HepG2 (cell line): ENCODE results near the gene ERMP1. TPM values are rescaled to one million over a fixed set of nuclear protein-coding genes. Genes with fewer than 3 reads are reported as not detected.

Source experiments
- ATAC-seq: fragments of 200-7000 bp; cut with Tn5 transposase; 3 replicates; pipeline ENCODE4 v1.9.1; 2020; ENCODE audit warnings: mild to moderate bottlenecking, moderate library complexity
- BruUV-seq: library from RNA; stranded (reverse); fragments of 400-500 nt; replicated peaks from 2 replicates; lab custom pipeline; 2021; lab: Mats Ljungman, UMichigan
- CTCF ChIA-PET: fragments of 300-600 bp; formaldehyde crosslinking; extraction: SDS; loops from one replicate; lab custom pipeline; 2021; ENCODE audit warnings: low total read pairs, inconsistent platforms, low intra/inter-chr PET ratio; lab: Yijun Ruan, JAX
- POLR2A ChIA-PET: fragments of 350-600 bp; sonication (Branson Sonifier 250); formaldehyde crosslinking; loops from one replicate; lab custom pipeline; 2020; ENCODE audit warnings: antibody characterized with exemption, inconsistent platforms; lab: Yijun Ruan, JAX
- DNase-seq: peaks from one replicate; pipeline ENCODE4 v3.0.0-alpha.2; 2015; ENCODE audit warnings: low spot score
- FAIRE-seq: peaks from 3 replicates; lab custom pipeline; 2011; peaks lifted over from hg19 to GRCh38; lab: Jason Lieb, UNC
- H2AFZ ChIP-seq: one replicate; pipeline ENCODE4 v1.6.1; 2011; ENCODE audit warnings: low read length, inconsistent platforms
- H3K27ac ChIP-seq: fragments of 300-600 bp; 3 replicates; pipeline ENCODE4 v1.8.0; 2011; ENCODE audit warnings: mixed run types, mild to moderate bottlenecking, mixed read lengths, low read length, inconsistent platforms; ENCODE audit not compliant: insufficient read depth; ENCODE audit errors: extremely low read length
- H3K27me3 ChIP-seq, 2 experiments: fragments of 200-600 bp in 1 of 2; 2 replicates in 1 of 2; 3 replicates in 1 of 2; pipeline versions ENCODE4 v1.6.0 to v1.8.0; 2011; ENCODE audit warnings: low read length in 2 of 2, mild to moderate bottlenecking in 2 of 2, moderate library complexity in 2 of 2, inconsistent platforms in 1 of 2; ENCODE audit not compliant: insufficient read depth in 2 of 2, control insufficient read depth in 1 of 2
- H3K36me3 ChIP-seq, 2 experiments: fragments of 200-600 bp in 1 of 2; replicated peaks in 1 of 2; 2 replicates in 1 of 2; 3 replicates in 1 of 2; pipeline versions ENCODE4 v1.5.1 to v1.8.0; 2011; ENCODE audit warnings: low read length in 2 of 2, inconsistent platforms in 1 of 2; ENCODE audit not compliant: insufficient read depth in 2 of 2, control insufficient read depth in 1 of 2
- H3K4me1 ChIP-seq: 2 replicates; pipeline ENCODE4 v1.5.1; 2012; ENCODE audit warnings: low read length, inconsistent platforms; ENCODE audit not compliant: insufficient read depth
- H3K4me2 ChIP-seq: 2 replicates; pipeline ENCODE4 v1.6.0; 2011; ENCODE audit warnings: low read depth, low read length, inconsistent platforms
- H3K4me3 ChIP-seq, 3 experiments: fragments of 200-600 bp in 1 of 3; sonication (generic), shearing (Covaris generic) in 1 of 3; replicated peaks in 1 of 3; 2 replicates each; pipeline ENCODE4 v1.5.1; 2011 to 2016; ENCODE audit warnings: low read length in 3 of 3, inconsistent platforms in 2 of 3, low read depth in 2 of 3, mild to moderate bottlenecking in 2 of 3, control low read depth in 1 of 3, mixed read lengths in 1 of 3; ENCODE audit not compliant: insufficient read depth in 1 of 3
- H3K79me2 ChIP-seq: one replicate; pipeline ENCODE4 v1.6.1; 2011; ENCODE audit warnings: low read length, inconsistent platforms; ENCODE audit not compliant: insufficient read depth
- H3K9ac ChIP-seq: 2 replicates; pipeline ENCODE4 v1.6.0; 2011; ENCODE audit warnings: mild to moderate bottlenecking, low read depth, low read length, inconsistent platforms; ENCODE audit not compliant: insufficient read depth
- H3K9me3 ChIP-seq: 2 replicates; pipeline ENCODE4 v1.5.1; 2012; ENCODE audit warnings: mild to moderate bottlenecking, low read length
- H4K20me1 ChIP-seq: 2 replicates; pipeline ENCODE4 v1.6.0; 2011; ENCODE audit warnings: inconsistent platforms, mild to moderate bottlenecking, low read length, moderate library complexity; ENCODE audit not compliant: insufficient read depth
- GATA4 ChIP-seq: sonication (generic); IDR thresholded peaks from 2 replicates; pipeline ENCODE4 v1.6.1; 2016; ENCODE audit warnings: antibody characterized with exemption, low read depth, borderline replicate concordance
- KLF9 ChIP-seq: IDR thresholded peaks from 2 replicates; pipeline ENCODE4 v1.6.1; 2016; ENCODE audit warnings: low read depth
- PHF8 ChIP-seq: sonication (generic); formaldehyde crosslinking; IDR thresholded peaks from 2 replicates; pipeline ENCODE4 v1.5.0; 2020; ENCODE audit warnings: missing genetic modification reagents
- PREB ChIP-seq: sonication (generic); formaldehyde crosslinking; IDR thresholded peaks from 2 replicates; pipeline ENCODE4 v1.4.0; 2020; ENCODE audit warnings: missing genetic modification reagents
- RBFOX2 ChIP-seq: fragments of 200-400 bp; formaldehyde crosslinking; IDR thresholded peaks from 2 replicates; pipeline ENCODE4 v1.6.1; 2017; ENCODE audit warnings: low read depth, mild to moderate bottlenecking, low read length
- SRY ChIP-seq: sonication (generic); formaldehyde crosslinking; IDR thresholded peaks from 2 replicates; pipeline ENCODE4 v1.8.0; 2022; ENCODE audit warnings: mild to moderate bottlenecking, missing genetic modification reagents
- U2AF1 ChIP-seq: fragments of 200-400 bp; formaldehyde crosslinking; optimal IDR thresholded peaks from 2 replicates; pipeline ENCODE3; 2017; ENCODE audit warnings: mild to moderate bottlenecking, low read depth, low read length
- USF2 ChIP-seq, 2 experiments: sonication (generic) in 1 of 2; formaldehyde crosslinking in 1 of 2; IDR thresholded peaks; 2 replicates each; pipeline versions ENCODE4 v1.5.1 to v1.6.1; 2011 to 2020; ENCODE audit warnings: borderline replicate concordance in 1 of 2, low read depth in 1 of 2, low read length in 1 of 2, mild to moderate bottlenecking in 1 of 2, missing genetic modification reagents in 1 of 2, moderate library complexity in 1 of 2
- ZNF24 ChIP-seq: fragments of 450-650 bp; IDR thresholded peaks from 2 replicates; pipeline ENCODE4 v1.6.1; 2017; ENCODE audit warnings: antibody characterized with exemption, mild to moderate bottlenecking
- ZNF274 ChIP-seq: sonication (generic); formaldehyde crosslinking; IDR thresholded peaks from 2 replicates; pipeline ENCODE4 v1.5.1; 2020; ENCODE audit warnings: mild to moderate bottlenecking, missing genetic modification reagents
- ZNF34 ChIP-seq: sonication (generic); formaldehyde crosslinking; IDR thresholded peaks from 2 replicates; pipeline ENCODE4 v1.4.0; 2020; ENCODE audit warnings: mild to moderate bottlenecking, missing genetic modification reagents, borderline replicate concordance
- ZNF552 ChIP-seq: sonication (generic); formaldehyde crosslinking; IDR thresholded peaks from 2 replicates; pipeline ENCODE4 v1.9.0; 2022; ENCODE audit warnings: missing genetic modification reagents, mild to moderate bottlenecking, borderline replicate concordance
- ZNF576 ChIP-seq: sonication (generic); formaldehyde crosslinking; IDR thresholded peaks from 2 replicates; pipeline ENCODE4 v1.4.0; 2020; ENCODE audit warnings: mild to moderate bottlenecking, missing genetic modification reagents
- ZNF670 ChIP-seq: sonication (generic); formaldehyde crosslinking; IDR thresholded peaks from 2 replicates; pipeline ENCODE4 v1.8.0; 2022; ENCODE audit warnings: mild to moderate bottlenecking, missing genetic modification reagents, borderline replicate concordance
- ZNF737 ChIP-seq: sonication (generic); formaldehyde crosslinking; IDR thresholded peaks from 2 replicates; pipeline ENCODE4 v1.5.0; 2020; ENCODE audit warnings: missing genetic modification reagents, mild to moderate bottlenecking, borderline replicate concordance
- ZNF747 ChIP-seq: sonication (generic); formaldehyde crosslinking; IDR thresholded peaks from 2 replicates; pipeline ENCODE4 v1.8.1; 2023; ENCODE audit warnings: missing genetic modification reagents, mild to moderate bottlenecking, borderline replicate concordance
- WGBS: methylation state at CpG from one replicate; pipeline ENCODE4 v1.1.6; 2017; ENCODE audit warnings: low lambda C conversion rate; 5-methylcytosine and 5-hydroxymethylcytosine counted together
- in situ Hi-C: cut with HindIII; loops from 2 replicates; pipeline ENCODE4 v1.10.0; 2017; ENCODE audit warnings: low pct_unique_long_range_greater_than_20kb; ENCODE audit not compliant: extremely low pct_ligation_motif_present
- intact Hi-C: fragments of 100-400 bp; cut with micrococcal nuclease; formaldehyde crosslinking; loops from one replicate; pipeline ENCODE4 v1.10.0; 2022; ENCODE audit not compliant: unreplicated experiment
- polyA plus RNA-seq, 8 experiments: library from polyadenylated mRNA; depleted of rRNA in 3 of 8; stranded (reverse) in 7 of 8; unstranded in 1 of 8; fragments of >200 nt; fragmentation: Illumina TruSeq in 4 of 8; extraction: Trizol in 4 of 8; gene quantifications; 2 replicates each; pipeline versions ENCODE4 v1.2.1 to v1.2.3, GENCODE V29; 2011 to 2016; ENCODE audit warnings: low read depth in 4 of 8, missing spikeins in 1 of 8, mixed read lengths in 1 of 8; ENCODE audit not compliant: insufficient read depth in 1 of 8
- total RNA-seq, 5 experiments: library from RNA; depleted of rRNA; stranded (reverse); fragments of >200 nt; fragmentation: Illumina TruSeq; extraction: Trizol; gene quantifications; 2 replicates each; pipeline ENCODE4 v1.2.3, GENCODE V29; 2016; ENCODE audit warnings: low read depth in 1 of 5

The ERMP1 gene
- total and polyA plus RNA-seq, 2 of the 13 experiments (the other 11 are each of a cell fraction or from before 2014, with no cell fraction given): 40.9 to 65.4 TPM

- no peaks in the 10 kb centered on the region for H4K20me1 ChIP-seq
- CTCF ChIA-PET: no interaction called here
- no peak overlapping the region for H3K9ac ChIP-seq
These were observed 19.1 kb downstream of the ERMP1 start for GRCh38 chr9:5813824-5814223.

GRCh38 chr9:5811751-5812150 is 21.2 kb downstream of the ERMP1 start:
- in situ Hi-C loops: no loop called here
- POLR2A ChIA-PET: no interaction called here
- H3K4me1 ChIP-seq: peaks cover 6% of the 10 kb centered on the region; the same call in 1 of the 2 replicates
- no peak for FAIRE-seq
- H3K36me3 ChIP-seq: peaks cover 13 to 44% of the 10 kb centered on the region in 2 experiments
- no peak overlapping the region for H3K9ac ChIP-seq
- WGBS: 100% methylated on average over 1 of the region's 1 CpG
- BruUV-seq: no TSS peak
- H3K27me3 ChIP-seq: no peaks in the 10 kb centered on the region
- no peaks in the 10 kb centered on the region for H4K20me1 ChIP-seq
- CTCF ChIA-PET: no interaction called here
- no peak overlapping the region for H2AFZ ChIP-seq
- H3K27ac ChIP-seq: no peak overlapping the region
- intact Hi-C loops: no loop called here
- no peak for DNase-seq
- peaks cover 17% of the 10 kb centered on the region for H3K79me2 ChIP-seq
- no peak for ATAC-seq
- no peak overlapping the region for H3K4me3 ChIP-seq
- no peak overlapping the region for H3K4me2 ChIP-seq
- H3K9me3 ChIP-seq: no peaks in the 10 kb centered on the region
- no peak for TF ChIP-seq USF2 (IDR thresholded peaks at IDR 0.05; ENCODE audit: low read depth, low read length)
- no peak for TF ChIP-seq USF2 (CRISPR knock-in tag; IDR thresholded peaks at IDR 0.05; ENCODE audit: borderline replicate concordance)
- no peak for TF ChIP-seq U2AF1
- TF ChIP-seq ZNF576 (CRISPR knock-in tag): no peak
- TF ChIP-seq ZNF552: no peak
- TF ChIP-seq PHF8 (CRISPR knock-in tag): no peak
- no peak for TF ChIP-seq ZNF24
- TF ChIP-seq PREB: no peak
- TF ChIP-seq GATA4: no peak
- TF ChIP-seq SRY (CRISPR knock-in tag): no peak
- TF ChIP-seq KLF9 (CRISPR knock-in tag): no peak
- no peak for TF ChIP-seq ZNF747 (CRISPR knock-in tag)
- TF ChIP-seq RBFOX2: no peak
- TF ChIP-seq ZNF34: no peak
- no peak for TF ChIP-seq ZNF274 (CRISPR knock-in tag)
- TF ChIP-seq ZNF737 (CRISPR knock-in tag): no peak

More at GRCh38 chr9:5813824-5814223, 19.1 kb downstream of the ERMP1 start:
- H3K4me2 ChIP-seq: no peak overlapping the region
- H2AFZ ChIP-seq: no peak overlapping the region
- FAIRE-seq (no peak), DNase-seq (no peak), ATAC-seq (no peak)
- 88% methylated on average over 3 of the region's 3 CpGs for WGBS
- no peaks in the 10 kb centered on the region for H3K27me3 ChIP-seq
- peaks cover 19% of the 10 kb centered on the region for H3K4me1 ChIP-seq
- in situ Hi-C loops: no loop called here
- no peaks in the 10 kb centered on the region for H3K9me3 ChIP-seq
- H3K36me3 ChIP-seq: peaks cover 9 to 55% of the 10 kb centered on the region in 2 experiments
- no TSS peak for BruUV-seq
- H3K79me2 ChIP-seq: peaks cover 24% of the 10 kb centered on the region
- no peak overlapping the region for H3K4me3 ChIP-seq
- POLR2A ChIA-PET: no interaction called here
- H3K27ac ChIP-seq: no peak overlapping the region
- intact Hi-C loops: no loop called here
- no peak for TF ChIP-seq ZNF670 (CRISPR knock-in tag)
- TF ChIP-seq, all 625 proteins: peak for 0
